Loucy (cell line): Measurements from ENCODE around the gene SHB.

Source experiments
- H2AFZ ChIP-seq: fragments of 200-600 bp; sonication (generic); 2 replicates; pipeline ENCODE4 v1.6.0; 2016; ENCODE audit warnings: antibody characterized with exemption, mild to moderate bottlenecking, low read length, moderate library complexity
- H3F3A ChIP-seq: fragments of 200-600 bp; 2 replicates; pipeline ENCODE4 v1.6.0; 2016; ENCODE audit warnings: antibody characterized with exemption, low read depth, mild to moderate bottlenecking
- H3K27me3 ChIP-seq: fragments of 200-600 bp; sonication (generic); 2 replicates; pipeline ENCODE4 v1.6.1; 2014; ENCODE audit warnings: low read length, mild to moderate bottlenecking; ENCODE audit not compliant: insufficient read depth, poor library complexity, severe bottlenecking
- H3K36me3 ChIP-seq: fragments of 200-600 bp; sonication (generic); 2 replicates; pipeline ENCODE4 v1.6.1; 2016; ENCODE audit warnings: low read length; ENCODE audit not compliant: insufficient read depth
- H3K4me1 ChIP-seq: fragments of 200-600 bp; sonication (generic); 2 replicates; pipeline ENCODE4 v1.5.1; 2014; ENCODE audit warnings: low read length, mild to moderate bottlenecking; ENCODE audit not compliant: insufficient read depth, poor library complexity, severe bottlenecking
- H3K4me2 ChIP-seq: fragments of 200-600 bp; sonication (generic); 2 replicates; pipeline ENCODE4 v1.6.0; 2014; ENCODE audit warnings: antibody characterized with exemption, low read length, low read depth, mild to moderate bottlenecking; ENCODE audit not compliant: poor library complexity, severe bottlenecking
- H3K4me3 ChIP-seq: fragments of 200-600 bp; sonication (generic); 2 replicates; pipeline ENCODE4 v1.5.1; 2014; ENCODE audit warnings: low read length, mild to moderate bottlenecking, mixed read lengths; ENCODE audit not compliant: poor library complexity, severe bottlenecking
- H3K79me2 ChIP-seq: fragments of 200-600 bp; sonication (generic); 2 replicates; pipeline ENCODE4 v1.6.1; 2014; ENCODE audit warnings: low read length; ENCODE audit not compliant: insufficient read depth
- H3K9ac ChIP-seq: fragments of 200-600 bp; sonication (generic); 2 replicates; pipeline ENCODE4 v1.6.0; 2014; ENCODE audit warnings: mild to moderate bottlenecking, low read depth, low read length, moderate library complexity; ENCODE audit not compliant: poor library complexity, severe bottlenecking
- H3K9me2 ChIP-seq: fragments of 200-600 bp; sonication (generic); replicated peaks from 2 replicates; pipeline ENCODE4 v1.6.1; 2016; ENCODE audit warnings: low read depth, low read length, mixed read lengths
- H3K9me3 ChIP-seq: fragments of 200-600 bp; sonication (generic); 2 replicates; pipeline ENCODE4 v1.6.1; 2014; ENCODE audit warnings: mild to moderate bottlenecking, antibody characterized with exemption, low read length, low read depth; ENCODE audit not compliant: insufficient read depth
- H4K20me1 ChIP-seq: fragments of 200-600 bp; sonication (generic); 2 replicates; pipeline ENCODE4 v1.6.0; 2014; ENCODE audit warnings: antibody characterized with exemption, low read length, mild to moderate bottlenecking; ENCODE audit not compliant: insufficient read depth, poor library complexity, severe bottlenecking
- CTCF ChIP-seq: fragments of 200-600 bp; sonication (generic); conservative IDR thresholded peaks from 2 replicates; pipeline ENCODE4 v1.5.1; 2014; ENCODE audit warnings: mild to moderate bottlenecking, antibody characterized with exemption, low read length
- EZH2phosphoT487 ChIP-seq: fragments of 200-600 bp; IDR thresholded peaks from 2 replicates; pipeline ENCODE4 v1.6.1; 2018; ENCODE audit warnings: antibody characterized with exemption, mild to moderate bottlenecking, moderate library complexity, borderline replicate concordance

Gene SHB

GRCh38 chr9:38074441-38074961 lies 5.5 kb upstream of the SHB start:
- no peaks in the 10 kb centered on the region for H3K27me3 ChIP-seq
- H3K9me2 ChIP-seq, result no peaks in the 10 kb centered on the region
- no peaks in the 10 kb centered on the region for H3K9me3 ChIP-seq
- no peak overlapping the region for H3K9ac ChIP-seq
- TF ChIP-seq EZH2phosphoT487 (no peak), CTCF (no peak)
- H4K20me1 ChIP-seq, result no peaks in the 10 kb centered on the region
- H3K4me3 ChIP-seq, result no peak overlapping the region
- no peaks in the 10 kb centered on the region for H3K79me2 ChIP-seq
- H2AFZ ChIP-seq, result no peak overlapping the region
- H3K4me2 ChIP-seq, result no peak overlapping the region
- no peaks in the 10 kb centered on the region for H3K36me3 ChIP-seq
- no peaks in the 10 kb centered on the region for H3F3A ChIP-seq
- no peaks in the 10 kb centered on the region for H3K4me1 ChIP-seq

GRCh38 chr9:38073882-38074281 lies 4.9 kb upstream of the SHB start:
- no peak overlapping the region for H2AFZ ChIP-seq
- H3K9me2 ChIP-seq, result no peaks in the 10 kb centered on the region
- no peaks in the 10 kb centered on the region for H3K27me3 ChIP-seq
- H3K9ac ChIP-seq, result no peak overlapping the region
- no peak overlapping the region for H3K4me2 ChIP-seq
- no peak overlapping the region for H3K4me3 ChIP-seq
- H3F3A ChIP-seq, result no peaks in the 10 kb centered on the region
- TF ChIP-seq CTCF, result no peak
- TF ChIP-seq EZH2phosphoT487, result no peak
- H4K20me1 ChIP-seq, result no peaks in the 10 kb centered on the region
- no peaks in the 10 kb centered on the region for H3K36me3 ChIP-seq
- H3K9me3 ChIP-seq, result no peaks in the 10 kb centered on the region
- no peaks in the 10 kb centered on the region for H3K79me2 ChIP-seq
- no peaks in the 10 kb centered on the region for H3K4me1 ChIP-seq

- Histone ChIP-seq H3K27me3 (no peaks in the 10 kb centered on the region), H4K20me1 (no peaks in the 10 kb centered on the region), H3K9me3 (no peaks in the 10 kb centered on the region), H3K9me2 (no peaks in the 10 kb centered on the region), H3F3A (no peaks in the 10 kb centered on the region), H2AFZ (no peak overlapping the region), H3K9ac (no peak overlapping the region), H3K4me1 (peaks cover 7% of the 10 kb centered on the region), H3K4me3 (no peak overlapping the region), H3K79me2 (no peaks in the 10 kb centered on the region), H3K36me3 (no peaks in the 10 kb centered on the region), H3K4me2 (no peak overlapping the region)
- TF ChIP-seq CTCF (no peak), EZH2phosphoT487 (no peak)
Observed at GRCh38 chr9:38071470-38072134, 2.6 kb upstream of the SHB start.
